Eye (tissue), 1 donor: ENCODE results near the gene CTDSPL.

ENCODE experiments used
- DNase-seq: peaks from one replicate; pipeline ENCODE4 v3.0.0-alpha.2; 2015

CTDSPL gene

GRCh38 chr3:37896827-37897226, 35.1 kb downstream of the CTDSPL start:
- no peak for DNase-seq

- no peak for DNase-seq
Measured at GRCh38 chr3:37897763-37898162, 36.1 kb downstream of the CTDSPL start.

- DNase-seq = no peak
Measured at GRCh38 chr3:37898424-37898823, 36.7 kb downstream of the CTDSPL start.

- no peak for DNase-seq
Measured at GRCh38 chr3:37899101-37899707, 37.5 kb downstream of the CTDSPL start.

GRCh38 chr3:37899711-37900306, 38.1 kb downstream of the CTDSPL start:
- DNase-seq = no peak

GRCh38 chr3:37901721-37902120, 40.0 kb downstream of the CTDSPL start:
- no peak for DNase-seq

GRCh38 chr3:37902674-37903073, 41.0 kb downstream of the CTDSPL start:
- DNase-seq = no peak

- DNase-seq = no peak
Measured at GRCh38 chr3:37903320-37903719, 41.6 kb downstream of the CTDSPL start.

- no peak for DNase-seq
Measured at GRCh38 chr3:37903734-37904133, 42.1 kb downstream of the CTDSPL start.

- DNase-seq = no peak
Measured at GRCh38 chr3:37904601-37905000, 42.9 kb downstream of the CTDSPL start.

GRCh38 chr3:37905346-37905745, 43.7 kb downstream of the CTDSPL start:
- peak; percentile 40 for DNase-seq

GRCh38 chr3:37905987-37906674, 44.5 kb downstream of the CTDSPL start:
- DNase-seq = peak; percentile 42

GRCh38 chr3:37906734-37907282, 45.1 kb downstream of the CTDSPL start:
- peak; percentile 51 for DNase-seq

GRCh38 chr3:37907371-37907770, 45.7 kb downstream of the CTDSPL start:
- DNase-seq = no peak

GRCh38 chr3:37907906-37908305, 46.2 kb downstream of the CTDSPL start:
- DNase-seq = peak; percentile 38

- DNase-seq = no peak
Measured at GRCh38 chr3:37909067-37909911, 47.6 kb downstream of the CTDSPL start.

GRCh38 chr3:37910671-37911400, 49.2 kb downstream of the CTDSPL start:
- no peak for DNase-seq

GRCh38 chr3:37912052-37912733, 50.5 kb downstream of the CTDSPL start:
- DNase-seq = no peak

- no peak for DNase-seq
Measured at GRCh38 chr3:37913522-37913921, 51.8 kb downstream of the CTDSPL start.

GRCh38 chr3:37916685-37917084, 55.0 kb downstream of the CTDSPL start:
- DNase-seq = no peak

- DNase-seq = no peak
Measured at GRCh38 chr3:37918627-37919026, 56.9 kb downstream of the CTDSPL start.
